Activated T-helper 17 cell treated with anti-CD3 and anti-CD28 coated beads, Interleukin-2, amount 50 U/mL, for 72 hours (primary cell): Measurements from ENCODE around the gene SPDEF. TPM values are rescaled to one million over a fixed set of nuclear protein-coding genes. Genes with fewer than 3 reads are reported as not detected.

ENCODE experiments used
- ATAC-seq: fragments of 150-1000 bp; cut with Tn5 transposase; replicated peaks from 2 replicates; pipeline ENCODE4 v1.10.0; 2021; ENCODE audit warnings: mild to moderate bottlenecking, moderate library complexity
- H3K27ac Mint-ChIP-seq: one replicate; pipeline ENCODE4 v1.8.0; 2022; ENCODE audit warnings: mixed read lengths
- H3K27me3 Mint-ChIP-seq: one replicate; pipeline ENCODE4 v1.8.0; 2022; ENCODE audit warnings: mixed read lengths
- H3K36me3 Mint-ChIP-seq: one replicate; pipeline ENCODE4 v1.8.0; 2022; ENCODE audit warnings: low read depth, mild to moderate bottlenecking, mixed read lengths
- H3K4me1 Mint-ChIP-seq: one replicate; pipeline ENCODE4 v1.8.0; 2022; ENCODE audit warnings: mixed read lengths
- H3K4me3 Mint-ChIP-seq: one replicate; pipeline ENCODE4 v1.8.0; 2022; ENCODE audit warnings: mild to moderate bottlenecking, mixed read lengths
- H3K9me3 Mint-ChIP-seq: one replicate; pipeline ENCODE4 v1.8.0; 2022; ENCODE audit warnings: mixed read lengths
- total RNA-seq, 2 donors: library from RNA; stranded (reverse); gene quantifications; one replicate each; pipeline ENCODE4 v1.2.3, GENCODE V29; 2022

Gene SPDEF
- total RNA-seq, 2 donors from 2014 or later = 0.26 TPM; not detected in 1

- Mint-ChIP-seq H3K9me3 (no peaks in the 10 kb centered on the region), H3K4me3 (peak overlapping the region; percentile 47), H3K36me3 (no peaks in the 10 kb centered on the region), H3K4me1 (no peaks in the 10 kb centered on the region), H3K27me3 (no peaks in the 10 kb centered on the region), H3K27ac (no peak overlapping the region)
- ATAC-seq = peak; percentile 99
These were observed 29.0 kb downstream of the SPDEF start for GRCh38 chr6:34526992-34527728.

- Mint-ChIP-seq H3K27ac (no peak overlapping the region), H3K9me3 (no peaks in the 10 kb centered on the region), H3K4me3 (peak overlapping the region; percentile 47), H3K4me1 (no peaks in the 10 kb centered on the region), H3K27me3 (no peaks in the 10 kb centered on the region), H3K36me3 (no peaks in the 10 kb centered on the region)
- no peak for ATAC-seq
These were observed 29.7 kb downstream of the SPDEF start for GRCh38 chr6:34526241-34526972.

- ATAC-seq = no peak
- no peaks in the 10 kb centered on the region for H3K36me3 Mint-ChIP-seq
- H3K27ac Mint-ChIP-seq = no peak overlapping the region
- no peak overlapping the region for H3K4me3 Mint-ChIP-seq
- H3K27me3 Mint-ChIP-seq = no peaks in the 10 kb centered on the region
- H3K4me1 Mint-ChIP-seq = no peaks in the 10 kb centered on the region
- no peaks in the 10 kb centered on the region for H3K9me3 Mint-ChIP-seq
These were observed 30.5 kb downstream of the SPDEF start for GRCh38 chr6:34525431-34526175.

GRCh38 chr6:34524971-34525370 lies 31.2 kb downstream of the SPDEF start:
- Mint-ChIP-seq H3K27me3 (no peaks in the 10 kb centered on the region), H3K4me3 (no peak overlapping the region), H3K4me1 (no peaks in the 10 kb centered on the region), H3K36me3 (no peaks in the 10 kb centered on the region), H3K27ac (no peak overlapping the region), H3K9me3 (no peaks in the 10 kb centered on the region)
- ATAC-seq = no peak

- H3K27ac Mint-ChIP-seq = peak overlapping the region; percentile 22
- H3K4me1 Mint-ChIP-seq = no peaks in the 10 kb centered on the region
- no peaks in the 10 kb centered on the region for H3K9me3 Mint-ChIP-seq
- H3K4me3 Mint-ChIP-seq = no peak overlapping the region
- ATAC-seq = no peak
- no peaks in the 10 kb centered on the region for H3K36me3 Mint-ChIP-seq
- no peaks in the 10 kb centered on the region for H3K27me3 Mint-ChIP-seq
These were observed 31.6 kb downstream of the SPDEF start for GRCh38 chr6:34524499-34524898.

GRCh38 chr6:34523441-34524206 lies 32.5 kb downstream of the SPDEF start:
- ATAC-seq = no peak
- no peaks in the 10 kb centered on the region for H3K9me3 Mint-ChIP-seq
- H3K4me1 Mint-ChIP-seq = no peaks in the 10 kb centered on the region
- peak overlapping the region; percentile 22 for H3K27ac Mint-ChIP-seq
- H3K27me3 Mint-ChIP-seq = no peaks in the 10 kb centered on the region
- no peaks in the 10 kb centered on the region for H3K36me3 Mint-ChIP-seq
- no peak overlapping the region for H3K4me3 Mint-ChIP-seq

GRCh38 chr6:34522761-34523160 lies 33.4 kb downstream of the SPDEF start:
- H3K27me3 Mint-ChIP-seq = no peaks in the 10 kb centered on the region
- no peak overlapping the region for H3K27ac Mint-ChIP-seq
- no peak overlapping the region for H3K4me3 Mint-ChIP-seq
- no peaks in the 10 kb centered on the region for H3K36me3 Mint-ChIP-seq
- H3K9me3 Mint-ChIP-seq = no peaks in the 10 kb centered on the region
- no peak for ATAC-seq
- no peaks in the 10 kb centered on the region for H3K4me1 Mint-ChIP-seq

GRCh38 chr6:34521463-34522285 lies 34.5 kb downstream of the SPDEF start:
- Mint-ChIP-seq H3K27me3 (no peaks in the 10 kb centered on the region), H3K36me3 (no peaks in the 10 kb centered on the region), H3K9me3 (no peaks in the 10 kb centered on the region), H3K4me1 (no peaks in the 10 kb centered on the region), H3K4me3 (no peak overlapping the region), H3K27ac (no peak overlapping the region)
- ATAC-seq = no peak

- Mint-ChIP-seq H3K9me3 (no peaks in the 10 kb centered on the region), H3K27me3 (no peaks in the 10 kb centered on the region), H3K36me3 (no peaks in the 10 kb centered on the region), H3K27ac (no peak overlapping the region), H3K4me1 (no peaks in the 10 kb centered on the region), H3K4me3 (no peak overlapping the region)
- no peak for ATAC-seq
These were observed 35.3 kb downstream of the SPDEF start for GRCh38 chr6:34520645-34521462.

- no peaks in the 10 kb centered on the region for H3K4me1 Mint-ChIP-seq
- no peak overlapping the region for H3K4me3 Mint-ChIP-seq
- H3K27ac Mint-ChIP-seq = no peak overlapping the region
- H3K27me3 Mint-ChIP-seq = no peaks in the 10 kb centered on the region
- ATAC-seq = no peak
- no peaks in the 10 kb centered on the region for H3K36me3 Mint-ChIP-seq
- H3K9me3 Mint-ChIP-seq = no peaks in the 10 kb centered on the region
These were observed 36.0 kb downstream of the SPDEF start for GRCh38 chr6:34519971-34520644.

GRCh38 chr6:34518669-34519365 lies 37.3 kb downstream of the SPDEF start:
- H3K27ac Mint-ChIP-seq = peak overlapping the region; percentile 20

GRCh38 chr6:34517966-34518365 lies 38.2 kb downstream of the SPDEF start:
- Mint-ChIP-seq H3K27ac (no peak overlapping the region), H3K27me3 (peaks cover 8% of the 10 kb centered on the region), H3K36me3 (no peaks in the 10 kb centered on the region), H3K9me3 (no peaks in the 10 kb centered on the region), H3K4me3 (no peak overlapping the region), H3K4me1 (no peaks in the 10 kb centered on the region)
- ATAC-seq = no peak

More at GRCh38 chr6:34518669-34519365, 37.3 kb downstream of the SPDEF start:
- no peak for ATAC-seq
- H3K4me3 Mint-ChIP-seq = no peak overlapping the region
- peaks cover 7% of the 10 kb centered on the region for H3K27me3 Mint-ChIP-seq
- no peaks in the 10 kb centered on the region for H3K4me1 Mint-ChIP-seq
- H3K36me3 Mint-ChIP-seq = no peaks in the 10 kb centered on the region
- no peaks in the 10 kb centered on the region for H3K9me3 Mint-ChIP-seq
